CD14-positive monocyte (primary cell): ENCODE measurements around the gene PPID. TPM values are rescaled to one million over a fixed set of nuclear protein-coding genes. Genes with fewer than 3 reads are reported as not detected.

ENCODE experiments used
- polyA plus RNA-seq, 3 donors: library from polyadenylated mRNA; depleted of rRNA in 1 of 3; unstranded in 2 of 3; stranded (reverse) in 1 of 3; fragments of 300-500 nt in 2 of 3; fragments of >200 nt in 1 of 3; fragmentation: Illumina TruSeq in 2 of 3; gene quantifications; 1 replicate in 2 of 3; 2 replicates in 1 of 3; pipeline ENCODE4 v1.2.3, GENCODE V29; 2012 to 2021
- small RNA-seq: library from RNA; depleted of rRNA; stranded (forward); fragments of <200 nt; gene quantifications from one replicate; pipeline ENCODE3, GENCODE V24; 2012; ENCODE audit warnings: low read depth; ENCODE audit not compliant: insufficient read length

PPID gene
- polyA plus RNA-seq, 3 donors, result 11.0 to 30.5 (median 18.1) TPM

Small RNA genes lying within 50 kb of the gene (small RNA-seq; reads per million reads assigned to genes)
- gene RF00012, result not detected

Other genes starting within 250 kb of the PPID start
- under 1 TPM in 2 of 3 donors, not detected in 1; 0.03 to 0.11 TPM for gene RXFP1, start 201.5 kb downstream of the PPID start, polyA plus RNA-seq
- gene C4orf46, start 51.5 kb downstream of the PPID start, polyA plus RNA-seq, result 1 to 10 TPM; 4.3 to 7.6 (median 5.4) TPM
- gene ETFDH, start 51.1 kb downstream of the PPID start, polyA plus RNA-seq, result 10 to 100 TPM; 11.9 to 17.8 (median 16.8) TPM
- 1 to 10 TPM; 3.5 to 7.7 (median 5.7) TPM for gene FNIP2, start 45.6 kb upstream of the PPID start, polyA plus RNA-seq